ENCODE data around the gene LHX1. TPM values are rescaled to one million over a fixed set of nuclear protein-coding genes. Genes with fewer than 3 reads are reported as not detected.

Gene LHX1
- total RNA-seq, 1 donor from 2014 or later = 4.5 TPM

GRCh38 chr17:36978810-36979564 lies 41.7 kb downstream of the LHX1 start:
- no peak overlapping the region for H3K27ac Mint-ChIP-seq (ENCODE audit: unreplicated experiment)

GRCh38 chr17:36979565-36979941 lies 42.3 kb downstream of the LHX1 start:
- Mint-ChIP-seq H3K9me3 (ENCODE audit: unreplicated experiment) (no peaks in the 10 kb centered on the region), H3K36me3 (ENCODE audit: low read depth, unreplicated experiment) (no peaks in the 10 kb centered on the region), H3K4me3 (ENCODE audit: unreplicated experiment) (no peak overlapping the region), H3K4me1 (ENCODE audit: unreplicated experiment) (peaks cover 6% of the 10 kb centered on the region), H3K27me3 (ENCODE audit: unreplicated experiment) (peaks cover 2% of the 10 kb centered on the region), H3K27ac (ENCODE audit: unreplicated experiment) (no peak overlapping the region)
- no peak for DNase-seq (ENCODE audit: low spot score)
- TF ChIP-seq CTCF (IDR thresholded peaks at IDR 0.05; ENCODE audit: unreplicated experiment) = no peak

More at GRCh38 chr17:36978810-36979564, 41.7 kb downstream of the LHX1 start:
- Mint-ChIP-seq H3K36me3 (ENCODE audit: low read depth, unreplicated experiment) (no peaks in the 10 kb centered on the region), H3K9me3 (ENCODE audit: unreplicated experiment) (no peaks in the 10 kb centered on the region), H3K4me1 (ENCODE audit: unreplicated experiment) (peaks cover 6% of the 10 kb centered on the region), H3K4me3 (ENCODE audit: unreplicated experiment) (no peak overlapping the region), H3K27me3 (ENCODE audit: unreplicated experiment) (peaks cover 2% of the 10 kb centered on the region)
- DNase-seq (ENCODE audit: low spot score) = no peak
- no peak for TF ChIP-seq CTCF (IDR thresholded peaks at IDR 0.05; ENCODE audit: unreplicated experiment)

GRCh38 chr17:36980280-36980761 lies 43.0 kb downstream of the LHX1 start:
- peaks cover 5% of the 10 kb centered on the region for H3K27me3 Mint-ChIP-seq (ENCODE audit: unreplicated experiment)
- H3K36me3 Mint-ChIP-seq (ENCODE audit: low read depth, unreplicated experiment) = no peaks in the 10 kb centered on the region
- DNase-seq (ENCODE audit: low spot score) = no peak
- TF ChIP-seq CTCF (IDR thresholded peaks at IDR 0.05; ENCODE audit: unreplicated experiment) = no peak
- H3K4me3 Mint-ChIP-seq (ENCODE audit: unreplicated experiment) = no peak overlapping the region
- H3K27ac Mint-ChIP-seq (ENCODE audit: unreplicated experiment) = no peak overlapping the region
- H3K9me3 Mint-ChIP-seq (ENCODE audit: unreplicated experiment) = no peaks in the 10 kb centered on the region
- peaks cover 6% of the 10 kb centered on the region for H3K4me1 Mint-ChIP-seq (ENCODE audit: unreplicated experiment)

- Mint-ChIP-seq H3K27ac (ENCODE audit: unreplicated experiment) (no peak overlapping the region), H3K4me3 (ENCODE audit: unreplicated experiment) (no peak overlapping the region), H3K9me3 (ENCODE audit: unreplicated experiment) (no peaks in the 10 kb centered on the region), H3K36me3 (ENCODE audit: low read depth, unreplicated experiment) (peaks cover 2% of the 10 kb centered on the region), H3K27me3 (ENCODE audit: unreplicated experiment) (peaks cover 5% of the 10 kb centered on the region), H3K4me1 (ENCODE audit: unreplicated experiment) (peaks cover 6% of the 10 kb centered on the region)
- TF ChIP-seq CTCF (IDR thresholded peaks at IDR 0.05; ENCODE audit: unreplicated experiment) = no peak
- no peak for DNase-seq (ENCODE audit: low spot score)
Measured at GRCh38 chr17:36983618-36984017, 46.3 kb downstream of the LHX1 start.

- Mint-ChIP-seq H3K27ac (ENCODE audit: unreplicated experiment) (no peak overlapping the region), H3K9me3 (ENCODE audit: unreplicated experiment) (no peaks in the 10 kb centered on the region), H3K4me1 (ENCODE audit: unreplicated experiment) (no peaks in the 10 kb centered on the region), H3K36me3 (ENCODE audit: low read depth, unreplicated experiment) (peaks cover 8% of the 10 kb centered on the region), H3K4me3 (ENCODE audit: unreplicated experiment) (no peak overlapping the region), H3K27me3 (ENCODE audit: unreplicated experiment) (peaks cover 3% of the 10 kb centered on the region)
- TF ChIP-seq CTCF (IDR thresholded peaks at IDR 0.05; ENCODE audit: unreplicated experiment) = no peak
- no peak for DNase-seq (ENCODE audit: low spot score)
Measured at GRCh38 chr17:36989173-36989572, 51.9 kb downstream of the LHX1 start.

Data from endothelial cell (in vitro differentiated cells).